OCI-LY3 (cell line): ENCODE data around the gene RAD18.

Source experiments
- H2AFZ ChIP-seq: fragments of 200-600, 300-600 bp; shearing (Covaris generic); 2 replicates; pipeline ENCODE4 v1.6.0; 2014; ENCODE audit warnings: antibody characterized with exemption, low read depth, low read length
- H3K27ac ChIP-seq: fragments of 200-600, 300-600 bp; sonication (generic); 2 replicates; pipeline ENCODE4 v1.5.1; 2014; ENCODE audit warnings: mild to moderate bottlenecking, low read length, moderate library complexity, mixed read lengths
- H3K27me3 ChIP-seq: fragments of 200-600, 300-600 bp; sonication (generic); 2 replicates; pipeline ENCODE4 v1.6.1; 2014; ENCODE audit warnings: low read depth, low read length, mixed read lengths
- H3K36me3 ChIP-seq: fragments of 200-600, 300-600 bp; sonication (generic); replicated peaks from 2 replicates; pipeline ENCODE3; 2014; ENCODE audit warnings: low read depth, low read length, mixed read lengths
- H3K4me1 ChIP-seq: fragments of 300-600, 200-600 bp; sonication (generic); 2 replicates; pipeline ENCODE4 v1.6.1; 2014; ENCODE audit warnings: low read length, mixed read lengths
- H3K4me2 ChIP-seq: fragments of 200-600, 300-600 bp; sonication (generic); 2 replicates; pipeline ENCODE4 v1.6.1; 2014; ENCODE audit warnings: low read length, mixed read lengths
- H3K4me3 ChIP-seq: fragments of 300-600, 200-600 bp; sonication (generic); 2 replicates; pipeline ENCODE4 v1.5.1; 2014; ENCODE audit warnings: antibody characterized with exemption, mild to moderate bottlenecking, low read length, moderate library complexity
- H3K79me2 ChIP-seq: fragments of 300-600, 200-600 bp; shearing (Covaris generic); 2 replicates; pipeline ENCODE4 v1.6.1; 2014; ENCODE audit warnings: mild to moderate bottlenecking, low read length, mixed read lengths
- H3K9ac ChIP-seq: fragments of 300-600, 200-600 bp; shearing (Covaris generic); 2 replicates; pipeline ENCODE4 v1.6.0; 2014; ENCODE audit warnings: mild to moderate bottlenecking, low read length, moderate library complexity
- H3K9me3 ChIP-seq: fragments of 200-600, 300-600 bp; shearing (Covaris generic); 2 replicates; pipeline ENCODE4 v1.6.1; 2014; ENCODE audit warnings: low read length, mixed read lengths; ENCODE audit not compliant: insufficient read depth
- H4K20me1 ChIP-seq: fragments of 200-600, 300-600 bp; sonication (generic); 2 replicates; pipeline ENCODE4 v1.6.1; 2016; ENCODE audit warnings: low read length, mixed read lengths; ENCODE audit not compliant: insufficient read depth
- CTCF ChIP-seq: fragments of 200-600, 300-600 bp; sonication (generic); IDR thresholded peaks from 2 replicates; pipeline ENCODE4 v1.5.1; 2014; ENCODE audit warnings: antibody characterized with exemption, low read length, low read depth
- EZH2phosphoT487 ChIP-seq: fragments of 200-600 bp; shearing (Covaris generic); IDR thresholded peaks from 2 replicates; pipeline ENCODE4 v1.6.1; 2018; ENCODE audit warnings: antibody characterized with exemption, mixed run types, low read depth

RAD18 gene

GRCh38 chr3:8914491-8914890 lies 48.8 kb downstream of the RAD18 start:
- H3K9me3 ChIP-seq: no peaks in the 10 kb centered on the region
- H3K4me3 ChIP-seq: no peak overlapping the region
- H4K20me1 ChIP-seq: no peaks in the 10 kb centered on the region
- H3K4me1 ChIP-seq: no peaks in the 10 kb centered on the region
- TF ChIP-seq EZH2phosphoT487 (no peak), CTCF (no peak)
- H3K27me3 ChIP-seq: no peaks in the 10 kb centered on the region
- peaks cover 6% of the 10 kb centered on the region for H3K36me3 ChIP-seq
- no peak overlapping the region for H3K4me2 ChIP-seq
- no peak overlapping the region for H3K9ac ChIP-seq
- no peak overlapping the region for H2AFZ ChIP-seq
- H3K79me2 ChIP-seq: no peaks in the 10 kb centered on the region
- H3K27ac ChIP-seq: no peak overlapping the region

GRCh38 chr3:8911781-8912180 lies 51.5 kb downstream of the RAD18 start:
- H4K20me1 ChIP-seq: no peaks in the 10 kb centered on the region
- no peak overlapping the region for H3K27ac ChIP-seq
- H3K9me3 ChIP-seq: no peaks in the 10 kb centered on the region
- H3K27me3 ChIP-seq: no peaks in the 10 kb centered on the region
- H3K4me2 ChIP-seq: no peak overlapping the region
- no peaks in the 10 kb centered on the region for H3K4me1 ChIP-seq
- TF ChIP-seq EZH2phosphoT487 (no peak), CTCF (no peak)
- H3K36me3 ChIP-seq: peaks cover 10% of the 10 kb centered on the region
- H3K4me3 ChIP-seq: no peak overlapping the region
- no peak overlapping the region for H2AFZ ChIP-seq
- no peak overlapping the region for H3K9ac ChIP-seq
- H3K79me2 ChIP-seq: no peaks in the 10 kb centered on the region

- no peaks in the 10 kb centered on the region for H3K9me3 ChIP-seq
- H3K4me2 ChIP-seq: no peak overlapping the region
- peaks cover 19% of the 10 kb centered on the region for H3K36me3 ChIP-seq
- H3K9ac ChIP-seq: no peak overlapping the region
- TF ChIP-seq CTCF (no peak), EZH2phosphoT487 (no peak)
- no peak overlapping the region for H3K27ac ChIP-seq
- no peak overlapping the region for H2AFZ ChIP-seq
- no peaks in the 10 kb centered on the region for H3K4me1 ChIP-seq
- H3K79me2 ChIP-seq: no peaks in the 10 kb centered on the region
- no peaks in the 10 kb centered on the region for H4K20me1 ChIP-seq
- H3K27me3 ChIP-seq: no peaks in the 10 kb centered on the region
- H3K4me3 ChIP-seq: no peak overlapping the region
Measured at GRCh38 chr3:8909160-8909559, 54.1 kb downstream of the RAD18 start.

- H3K27me3 ChIP-seq: no peaks in the 10 kb centered on the region
- H3K27ac ChIP-seq: no peak overlapping the region
- H3K4me2 ChIP-seq: no peak overlapping the region
- H4K20me1 ChIP-seq: no peaks in the 10 kb centered on the region
- no peak overlapping the region for H3K4me3 ChIP-seq
- H3K79me2 ChIP-seq: no peaks in the 10 kb centered on the region
- no peaks in the 10 kb centered on the region for H3K9me3 ChIP-seq
- H3K36me3 ChIP-seq: peaks cover 12% of the 10 kb centered on the region
- TF ChIP-seq CTCF (no peak), EZH2phosphoT487 (no peak)
- no peaks in the 10 kb centered on the region for H3K4me1 ChIP-seq
- no peak overlapping the region for H2AFZ ChIP-seq
- H3K9ac ChIP-seq: no peak overlapping the region
Measured at GRCh38 chr3:8903191-8903590, 60.1 kb downstream of the RAD18 start.
